Measurements from ENCODE around the gene USF3.
"Not testable (repeated sequence)": the region's sequence is repeated elsewhere in the genome, so short reads cannot be mapped to it uniquely, and the experiment has no call there.

USF3 gene

DNA sequence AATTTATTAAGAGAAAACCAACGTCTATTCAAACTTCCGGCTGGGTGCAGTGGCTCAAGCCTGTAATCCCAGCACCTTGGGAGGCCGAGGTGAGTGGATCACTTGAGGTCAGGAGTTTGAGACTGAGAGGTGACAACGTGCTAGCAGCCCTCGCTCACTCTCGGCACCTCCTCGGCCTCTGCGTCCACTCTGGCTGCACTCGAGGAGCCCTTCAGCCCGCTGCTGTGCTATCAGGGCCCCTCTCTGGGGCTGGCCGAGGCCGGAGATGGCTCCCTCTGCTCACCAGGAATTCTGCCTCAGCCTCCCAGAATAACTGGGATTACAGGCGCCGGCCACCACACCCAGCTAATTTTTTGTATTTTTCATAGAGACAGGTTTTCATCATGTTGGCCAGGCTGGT, 58.7 kb downstream of the USF3 start:
- H3K36me3 ChIP-seq (ENCODE audit: insufficient read depth, low read length) = no peaks in the 10 kb centered on the region
- H4K20me1 ChIP-seq (ENCODE audit: insufficient read depth, low read length, poor library complexity, severe bottlenecking) = no peaks in the 10 kb centered on the region
- no peak overlapping the region for H3K4me2 ChIP-seq (ENCODE audit: low read depth, low read length, poor library complexity, severe bottlenecking)
- H3K4me1 ChIP-seq (ENCODE audit: insufficient read depth, low read length, poor library complexity, severe bottlenecking) = no peaks in the 10 kb centered on the region
- H2AFZ ChIP-seq (ENCODE audit: low read length) = no peak overlapping the region
- H3F3A ChIP-seq (ENCODE audit: low read depth) = no peaks in the 10 kb centered on the region
- no peak overlapping the region for H3K4me3 ChIP-seq (ENCODE audit: low read length, poor library complexity, severe bottlenecking)
- no peaks in the 10 kb centered on the region for H3K27me3 ChIP-seq (ENCODE audit: insufficient read depth, low read length, poor library complexity, severe bottlenecking)
- no peaks in the 10 kb centered on the region for H3K79me2 ChIP-seq (ENCODE audit: insufficient read depth, low read length)
- H3K9me3 ChIP-seq (ENCODE audit: insufficient read depth, low read depth, low read length) = no peaks in the 10 kb centered on the region
- no peaks in the 10 kb centered on the region for H3K9me2 ChIP-seq (replicated peaks; ENCODE audit: low read depth, low read length)
- H3K9ac ChIP-seq (ENCODE audit: low read depth, low read length, poor library complexity, severe bottlenecking) = no peak overlapping the region
- no peak for TF ChIP-seq EZH2phosphoT487 (IDR thresholded peaks at IDR 0.05; ENCODE audit: borderline replicate concordance)
- TF ChIP-seq, protein P1, sequence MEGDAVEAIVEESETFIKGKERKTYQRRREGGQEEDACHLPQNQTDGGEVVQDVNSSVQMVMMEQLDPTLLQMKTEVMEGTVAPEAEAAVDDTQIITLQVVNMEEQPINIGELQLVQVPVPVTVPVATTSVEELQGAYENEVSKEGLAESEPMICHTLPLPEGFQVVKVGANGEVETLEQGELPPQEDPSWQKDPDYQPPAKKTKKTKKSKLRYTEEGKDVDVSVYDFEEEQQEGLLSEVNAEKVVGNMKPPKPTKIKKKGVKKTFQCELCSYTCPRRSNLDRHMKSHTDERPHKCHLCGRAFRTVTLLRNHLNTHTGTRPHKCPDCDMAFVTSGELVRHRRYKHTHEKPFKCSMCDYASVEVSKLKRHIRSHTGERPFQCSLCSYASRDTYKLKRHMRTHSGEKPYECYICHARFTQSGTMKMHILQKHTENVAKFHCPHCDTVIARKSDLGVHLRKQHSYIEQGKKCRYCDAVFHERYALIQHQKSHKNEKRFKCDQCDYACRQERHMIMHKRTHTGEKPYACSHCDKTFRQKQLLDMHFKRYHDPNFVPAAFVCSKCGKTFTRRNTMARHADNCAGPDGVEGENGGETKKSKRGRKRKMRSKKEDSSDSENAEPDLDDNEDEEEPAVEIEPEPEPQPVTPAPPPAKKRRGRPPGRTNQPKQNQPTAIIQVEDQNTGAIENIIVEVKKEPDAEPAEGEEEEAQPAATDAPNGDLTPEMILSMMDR (conservative IDR thresholded peaks at IDR 0.05; ENCODE audit: low read length) = no peak

DNA sequence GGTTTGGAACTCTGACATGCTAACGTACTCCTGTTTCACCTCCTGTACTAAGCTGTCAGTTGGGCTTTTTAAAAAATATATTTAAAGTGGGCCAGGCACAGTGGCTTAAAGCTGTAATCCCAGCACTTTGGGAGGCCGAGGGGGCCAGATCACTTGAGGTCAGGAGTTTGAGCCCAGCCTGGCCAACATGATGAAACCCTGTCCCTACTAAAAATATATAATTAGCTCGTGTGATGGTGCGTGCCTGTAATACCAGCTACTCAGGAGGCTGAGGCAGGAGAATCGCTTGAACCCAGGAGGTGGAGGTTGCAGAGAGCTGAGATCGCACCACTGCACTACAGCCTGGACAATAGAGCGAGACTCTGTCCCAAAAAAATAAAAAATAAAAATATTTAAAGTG, 60.4 kb downstream of the USF3 start:
- H3K36me3 ChIP-seq (ENCODE audit: insufficient read depth, low read length); H2AFZ ChIP-seq (ENCODE audit: low read length); H3K9ac ChIP-seq (ENCODE audit: low read depth, low read length, poor library complexity, severe bottlenecking); H3K9me3 ChIP-seq (ENCODE audit: insufficient read depth, low read depth, low read length); H3K4me1 ChIP-seq (ENCODE audit: insufficient read depth, low read length, poor library complexity, severe bottlenecking); H3F3A ChIP-seq (ENCODE audit: low read depth); H3K79me2 ChIP-seq (ENCODE audit: insufficient read depth, low read length); H4K20me1 ChIP-seq (ENCODE audit: insufficient read depth, low read length, poor library complexity, severe bottlenecking); H3K9me2 ChIP-seq (replicated peaks; ENCODE audit: low read depth, low read length); H3K4me2 ChIP-seq (ENCODE audit: low read depth, low read length, poor library complexity, severe bottlenecking); H3K4me3 ChIP-seq (ENCODE audit: low read length, poor library complexity, severe bottlenecking); H3K27me3 ChIP-seq (ENCODE audit: insufficient read depth, low read length, poor library complexity, severe bottlenecking): not testable (repeated sequence)

DNA sequence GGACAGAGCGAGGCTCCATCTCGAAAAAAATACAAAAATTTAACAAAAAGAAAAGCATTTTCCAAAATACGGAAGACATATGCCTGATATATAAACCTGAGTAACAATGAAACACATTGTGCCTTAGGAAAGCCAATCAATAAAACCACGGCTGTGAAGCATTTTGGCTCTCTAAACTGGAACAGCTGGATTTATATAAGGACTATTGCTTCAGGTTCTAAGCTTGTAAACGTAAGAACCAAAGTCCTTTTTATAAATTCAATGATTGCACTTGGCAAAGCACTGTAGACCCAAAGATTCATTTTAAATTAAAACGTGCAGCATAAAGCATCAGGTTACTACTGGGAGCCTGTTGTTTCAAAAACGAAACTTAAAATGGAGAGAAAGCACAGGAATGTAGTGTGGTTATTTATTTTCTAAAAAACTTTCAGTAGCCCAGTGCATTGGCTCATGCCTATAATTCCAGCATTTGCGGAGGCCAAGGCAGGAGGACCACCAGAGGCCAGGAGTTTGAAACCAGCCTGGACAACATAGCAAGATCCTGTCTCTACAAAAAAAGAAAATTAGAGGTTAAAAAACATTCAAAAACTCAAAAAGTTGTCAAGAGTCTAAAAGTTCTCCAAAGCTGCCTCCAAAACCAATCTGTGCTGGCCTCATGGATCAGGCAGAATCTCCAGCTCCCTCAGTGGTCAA, 61.5 kb downstream of the USF3 start:
- no peaks in the 10 kb centered on the region for H3K9me3 ChIP-seq (ENCODE audit: insufficient read depth, low read depth, low read length)
- no peaks in the 10 kb centered on the region for H3F3A ChIP-seq (ENCODE audit: low read depth)
- H3K79me2 ChIP-seq (ENCODE audit: insufficient read depth, low read length) = no peaks in the 10 kb centered on the region
- no peak overlapping the region for H3K9ac ChIP-seq (ENCODE audit: low read depth, low read length, poor library complexity, severe bottlenecking)
- H4K20me1 ChIP-seq (ENCODE audit: insufficient read depth, low read length, poor library complexity, severe bottlenecking) = no peaks in the 10 kb centered on the region
- no peak overlapping the region for H2AFZ ChIP-seq (ENCODE audit: low read length)
- H3K4me3 ChIP-seq (ENCODE audit: low read length, poor library complexity, severe bottlenecking) = no peak overlapping the region
- no peak for TF ChIP-seq EZH2phosphoT487 (IDR thresholded peaks at IDR 0.05; ENCODE audit: borderline replicate concordance)
- TF ChIP-seq, protein P1 (conservative IDR thresholded peaks at IDR 0.05; ENCODE audit: low read length) = no peak
- no peaks in the 10 kb centered on the region for H3K36me3 ChIP-seq (ENCODE audit: insufficient read depth, low read length)
- H3K9me2 ChIP-seq (replicated peaks; ENCODE audit: low read depth, low read length) = no peaks in the 10 kb centered on the region
- H3K4me1 ChIP-seq (ENCODE audit: insufficient read depth, low read length, poor library complexity, severe bottlenecking) = no peaks in the 10 kb centered on the region
- H3K4me2 ChIP-seq (ENCODE audit: low read depth, low read length, poor library complexity, severe bottlenecking) = no peak overlapping the region
- H3K27me3 ChIP-seq (ENCODE audit: insufficient read depth, low read length, poor library complexity, severe bottlenecking) = no peaks in the 10 kb centered on the region

DNA sequence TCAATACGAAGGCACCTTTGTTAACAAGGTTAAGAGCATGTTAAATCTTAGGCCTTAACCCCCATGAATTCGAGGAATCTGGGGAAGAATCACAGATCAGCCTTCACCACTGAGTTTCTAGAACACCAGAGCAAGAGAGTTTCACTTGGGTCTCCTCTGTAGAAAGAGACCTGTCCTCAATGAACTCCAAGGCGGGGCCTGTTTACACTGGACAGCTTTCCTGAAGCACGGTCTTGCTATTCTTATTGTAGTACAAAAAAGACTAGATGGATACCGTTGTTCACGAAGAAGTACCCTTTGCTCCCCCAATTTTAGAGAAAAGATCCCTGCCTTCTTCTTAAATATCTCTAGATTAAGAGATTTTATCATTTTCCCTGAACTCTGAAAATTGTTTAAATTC, 64.9 kb downstream of the USF3 start:
- no peaks in the 10 kb centered on the region for H3F3A ChIP-seq (ENCODE audit: low read depth)
- TF ChIP-seq EZH2phosphoT487 (IDR thresholded peaks at IDR 0.05; ENCODE audit: borderline replicate concordance) = no peak
- TF ChIP-seq, protein P1 (conservative IDR thresholded peaks at IDR 0.05; ENCODE audit: low read length) = no peak
- no peaks in the 10 kb centered on the region for H3K9me3 ChIP-seq (ENCODE audit: insufficient read depth, low read depth, low read length)
- H2AFZ ChIP-seq (ENCODE audit: low read length) = no peak overlapping the region
- no peak overlapping the region for H3K4me3 ChIP-seq (ENCODE audit: low read length, poor library complexity, severe bottlenecking)
- no peaks in the 10 kb centered on the region for H4K20me1 ChIP-seq (ENCODE audit: insufficient read depth, low read length, poor library complexity, severe bottlenecking)
- H3K9me2 ChIP-seq (replicated peaks; ENCODE audit: low read depth, low read length) = no peaks in the 10 kb centered on the region
- H3K4me1 ChIP-seq (ENCODE audit: insufficient read depth, low read length, poor library complexity, severe bottlenecking) = no peaks in the 10 kb centered on the region
- no peaks in the 10 kb centered on the region for H3K27me3 ChIP-seq (ENCODE audit: insufficient read depth, low read length, poor library complexity, severe bottlenecking)
- H3K79me2 ChIP-seq (ENCODE audit: insufficient read depth, low read length) = no peaks in the 10 kb centered on the region
- H3K4me2 ChIP-seq (ENCODE audit: low read depth, low read length, poor library complexity, severe bottlenecking) = no peak overlapping the region
- no peak overlapping the region for H3K9ac ChIP-seq (ENCODE audit: low read depth, low read length, poor library complexity, severe bottlenecking)
- H3K36me3 ChIP-seq (ENCODE audit: insufficient read depth, low read length) = no peaks in the 10 kb centered on the region; the same call in 1 of the 2 replicates
